A549 (cell line): Measurements from ENCODE around the gene TMA7B. TPM values are rescaled to one million over a fixed set of nuclear protein-coding genes. Genes with fewer than 3 reads are reported as not detected.

ENCODE experiments used
- ATAC-seq, 2 experiments: fragments of 200-7000 bp in 1 of 2; fragments of >200 bp in 1 of 2; cut with Nextera tagmentation in 1 of 2; cut with Tn5 transposase in 1 of 2; 3 replicates each; pipeline versions ENCODE4 v1.8.0 to v1.9.1; 2018 to 2020; ENCODE audit warnings: mild to moderate bottlenecking in 1 of 2, moderate library complexity in 1 of 2
- CTCF ChIA-PET: fragments of 300-600 bp; sonication (Branson Sonifier 250); formaldehyde crosslinking; extraction: SDS; loops from one replicate; lab custom pipeline; 2021; ENCODE audit warnings: antibody characterized with exemption, inconsistent platforms; lab: Yijun Ruan, JAX
- POLR2A ChIA-PET: fragments of 350-600 bp; formaldehyde crosslinking; extraction: SDS; loops from one replicate; lab custom pipeline; 2021; ENCODE audit warnings: antibody characterized with exemption, inconsistent platforms; lab: Yijun Ruan, JAX
- DNase-seq, 2 experiments: peaks; one replicate each; pipeline versions ENCODE4 v3.0.0 to v3.0.0-alpha.2; 2011 to 2016; ENCODE audit warnings: low read depth in 1 of 2, low spot score in 1 of 2
- FAIRE-seq: peaks from 2 replicates; lab custom pipeline; 2011; peaks lifted over from hg19 to GRCh38; lab: Jason Lieb, UNC
- H3K27ac ChIP-seq, 2 experiments: fragments of >200 bp; sonication (Bioruptor Twin); formaldehyde crosslinking; 3 replicates each; pipeline ENCODE4 v1.5.1; 2016 to 2017
- H3K4me1 ChIP-seq: fragments of >200 bp; sonication (Bioruptor Twin); formaldehyde crosslinking; 3 replicates; pipeline ENCODE4 v1.6.1; 2016
- H3K4me2 ChIP-seq: fragments of >200 bp; sonication (Bioruptor Twin); formaldehyde crosslinking; 3 replicates; pipeline ENCODE4 v1.6.1; 2016
- H3K4me3 ChIP-seq: fragments of >200 bp; sonication (Bioruptor Twin); formaldehyde crosslinking; 3 replicates; pipeline ENCODE4 v1.5.1; 2016
- H3K9me3 ChIP-seq: fragments of >200 bp; sonication (Bioruptor Twin); formaldehyde crosslinking; 3 replicates; pipeline ENCODE4 v1.6.1; 2016
- BCL3 ChIP-seq: fragments of >200 bp; sonication (Bioruptor Twin); formaldehyde crosslinking; IDR thresholded peaks from 3 replicates; pipeline ENCODE4 v1.6.1; 2016
- BHLHE40 ChIP-seq: IDR thresholded peaks from 2 replicates; pipeline ENCODE4 v1.6.1; 2012; ENCODE audit warnings: low read depth, low read length, inconsistent platforms
- CHD4 ChIP-seq: fragments of 200-600 bp; sonication (generic); IDR thresholded peaks from 2 replicates; pipeline ENCODE4 v1.6.1; 2016; ENCODE audit warnings: antibody characterized with exemption, mild to moderate bottlenecking, borderline replicate concordance
- CTCF ChIP-seq: fragments of >200 bp; sonication (Bioruptor Twin); formaldehyde crosslinking; IDR thresholded peaks from 3 replicates; pipeline ENCODE4 v1.5.1; 2016
- E2F6 ChIP-seq: IDR thresholded peaks from 2 replicates; pipeline ENCODE4 v1.6.1; 2012; ENCODE audit warnings: low read depth, borderline replicate concordance
- FOSB ChIP-seq: fragments of 250-450 bp; sonication (Bioruptor Pico); IDR thresholded peaks from 2 replicates; pipeline ENCODE4 v1.5.0; 2020; ENCODE audit warnings: mild to moderate bottlenecking, moderate library complexity
- FOXS1 ChIP-seq: fragments of 250-450 bp; sonication (Bioruptor Pico); IDR thresholded peaks from 2 replicates; pipeline ENCODE4 v1.5.0; 2020; ENCODE audit warnings: mild to moderate bottlenecking, moderate library complexity
- HMGXB4 ChIP-seq: fragments of 250-450 bp; sonication (Bioruptor Pico); IDR thresholded peaks from 2 replicates; pipeline ENCODE4 v1.5.0; 2021; ENCODE audit warnings: mild to moderate bottlenecking, moderate library complexity, borderline replicate concordance
- HOXA7 ChIP-seq: fragments of 250-450 bp; sonication (Bioruptor Pico); IDR thresholded peaks from 2 replicates; pipeline ENCODE4 v1.5.0; 2020; ENCODE audit warnings: mild to moderate bottlenecking, moderate library complexity
- HOXB5 ChIP-seq: fragments of 250-450 bp; sonication (Bioruptor Pico); IDR thresholded peaks from 2 replicates; pipeline ENCODE4 v1.5.0; 2020; ENCODE audit warnings: mild to moderate bottlenecking, moderate library complexity
- MAFK ChIP-seq: fragments of 450-650 bp; IDR thresholded peaks from 2 replicates; pipeline ENCODE4 v1.6.1; 2014; ENCODE audit not compliant: partially characterized antibody
- MAX ChIP-seq: IDR thresholded peaks from 2 replicates; pipeline ENCODE4 v1.6.1; 2012
- NFE2L2 ChIP-seq: fragments of 150-350 bp; conservative IDR thresholded peaks from 2 replicates; pipeline ENCODE4 v1.6.1; 2014; ENCODE audit warnings: low read length
- NPAS2 ChIP-seq: fragments of 250-450 bp; sonication (Bioruptor Pico); IDR thresholded peaks from 2 replicates; pipeline ENCODE4 v1.8.0; 2022; ENCODE audit warnings: mild to moderate bottlenecking, moderate library complexity, borderline replicate concordance
- NR3C1 ChIP-seq: fragments of >200 bp; sonication (Bioruptor Twin); formaldehyde crosslinking; IDR thresholded peaks from 3 replicates; pipeline ENCODE4 v1.6.1; 2017
- PBX3 ChIP-seq: IDR thresholded peaks from 2 replicates; pipeline ENCODE4 v1.6.1; 2012
- RAD21 ChIP-seq, 2 experiments: fragments of >200 bp in 1 of 2; sonication (Bioruptor Twin) in 1 of 2; formaldehyde crosslinking in 1 of 2; IDR thresholded peaks in 1 of 2; conservative IDR thresholded peaks in 1 of 2; 2 replicates in 1 of 2; 3 replicates in 1 of 2; pipeline ENCODE4 v1.6.1; 2012 to 2018; ENCODE audit warnings: inconsistent platforms in 1 of 2
- SREBF2 ChIP-seq: fragments of 450-650 bp; IDR thresholded peaks from 2 replicates; pipeline ENCODE4 v1.6.1; 2014; ENCODE audit warnings: mild to moderate bottlenecking, moderate library complexity
- USF2 ChIP-seq: fragments of 450-650 bp; IDR thresholded peaks from 2 replicates; pipeline ENCODE4 v1.6.1; 2014; ENCODE audit warnings: antibody characterized with exemption
- WGBS: methylation state at CpG from one replicate; pipeline ENCODE4 v1.1.6; 2017; ENCODE audit errors: missing lambda C conversion rate; 5-methylcytosine and 5-hydroxymethylcytosine counted together
- polyA minus RNA-seq: library from RNA; depleted of rRNA, polyadenylated mRNA; stranded (reverse); fragments of >200 nt; gene quantifications from 2 replicates; pipeline ENCODE4 v1.2.3, GENCODE V29; 2011; rRNA and poly(A)+ RNA removed
- polyA plus RNA-seq, 4 experiments: library from polyadenylated mRNA; depleted of rRNA in 3 of 4; stranded (reverse); fragments of >200 nt; fragmentation: RNase III in 1 of 4; extraction: RNeasy Plus Mini Kit Qiagen cat#74134 plus additional on column Dnase treatment in 1 of 4; gene quantifications; 2 replicates in 3 of 4; 3 replicates in 1 of 4; pipeline ENCODE4 v1.2.3, GENCODE V29; 2011 to 2017

TMA7B gene
- polyA plus RNA-seq (2011; rRNA removed) (not detected in 2 replicates), polyA plus RNA-seq (2017; fragmentation: RNase III; extraction: RNeasy Plus Mini Kit Qiagen cat#74134 plus additional on column Dnase treatment) (not detected in 3 replicates), polyA minus RNA-seq (not detected in 2 replicates)
- polyA plus RNA-seq (2012; cell fraction: cytosol; rRNA removed): not detected in 2 replicates
- polyA plus RNA-seq (2012; cell fraction: nucleus; rRNA removed): not detected in 2 replicates

GRCh38 chr22:39959640-39960447 lies at the start of gene TMA7B:
TMA7B (plus strand) TSS chr22:39960397; CDS start chr22:39964375, 3,978 bp downstream.
- Histone ChIP-seq H3K4me3 (no peak within 1 kb of the TSS), H3K9me3 (no peaks in the 10 kb centered on the region), H3K27ac (no peak within 1 kb of the TSS), H3K4me1 (no peaks in the 10 kb centered on the region), H3K4me2 (no peak within 1 kb of the TSS)
- ChIA-PET POLR2A (no interaction called here), CTCF (interaction anchor here (0.8 to 1.3 kb wide), 2 partner anchors 8 to 10 kb away, joined by 3 read pairs; no protein-coding TSS in a partner anchor)
- 37% methylated on average over 13 of the region's 14 CpGs for WGBS
- DNase-seq (peak; percentile 13 to 15), ATAC-seq (peak; percentile 81 to 89; a peak in 5 of 6 replicates), FAIRE-seq (no peak)
- TF ChIP-seq HOXB5 (no peak), RAD21 (conservative IDR thresholded peaks at IDR 0.05 in 1 of 2, IDR thresholded peaks at IDR 0.05 in 1 of 2) (peak in 1 of 2 experiments; percentile 8; a peak in 1 of 5 replicates)

GRCh38 chr22:39910876-39911613 lies 49.2 kb upstream of the TMA7B start:
- FAIRE-seq: no peak
- no peak overlapping the region for H3K4me3 ChIP-seq
- no peaks in the 10 kb centered on the region for H3K4me1 ChIP-seq
- no peaks in the 10 kb centered on the region for H3K9me3 ChIP-seq
- TF ChIP-seq BHLHE40: no peak
- TF ChIP-seq BCL3: no peak
- TF ChIP-seq CTCF: no peak
- no peak for TF ChIP-seq HOXA7 (CRISPR knock-in tag)
- no peak for TF ChIP-seq SREBF2
- TF ChIP-seq, all 56 proteins: peak for 0
- Histone ChIP-seq H3K4me2 (no peak overlapping the region), H3K27ac (no peak overlapping the region)
- DNase-seq (no peak), ATAC-seq (no peak)
- CTCF ChIA-PET: interaction anchor here (0.6 to 1.5 kb wide), 3 partner anchors 22 to 437 kb away, joined by 3 read pairs; no protein-coding TSS in a partner anchor
- 67% methylated on average over 9 of the region's 9 CpGs for WGBS
- POLR2A ChIA-PET: no interaction called here

GRCh38 chr22:39913321-39913720 lies 46.9 kb upstream of the TMA7B start:
- no peak for DNase-seq
- ChIA-PET CTCF (no interaction called here), POLR2A (no interaction called here)
- Histone ChIP-seq H3K27ac (no peak overlapping the region), H3K9me3 (no peaks in the 10 kb centered on the region), H3K4me1 (no peaks in the 10 kb centered on the region), H3K4me3 (no peak overlapping the region), H3K4me2 (no peak overlapping the region)
- WGBS: 13% methylated on average over 5 of the region's 5 CpGs
- FAIRE-seq: no peak
- no peak for ATAC-seq
- TF ChIP-seq PBX3 (no peak), MAFK (peak; percentile 8)

GRCh38 chr22:39913886-39914285 lies 46.3 kb upstream of the TMA7B start:
- ChIA-PET CTCF (no interaction called here), POLR2A (no interaction called here)
- H3K4me1 ChIP-seq: no peaks in the 10 kb centered on the region
- H3K4me2 ChIP-seq: no peak overlapping the region
- DNase-seq (no peak), ATAC-seq (no peak), FAIRE-seq (no peak)
- 11% methylated on average over 2 of the region's 2 CpGs for WGBS
- no peaks in the 10 kb centered on the region for H3K9me3 ChIP-seq
- H3K27ac ChIP-seq: no peak overlapping the region
- H3K4me3 ChIP-seq: no peak overlapping the region
- no peak for TF ChIP-seq HMGXB4 (CRISPR knock-in tag)
- TF ChIP-seq MAX: no peak
- no peak for TF ChIP-seq NR3C1
- TF ChIP-seq FOXS1 (CRISPR knock-in tag): no peak
- TF ChIP-seq E2F6: no peak
- no peak for TF ChIP-seq NPAS2 (CRISPR knock-in tag)
- no peak for TF ChIP-seq FOSB
- no peak for TF ChIP-seq NFE2L2
- TF ChIP-seq CHD4: no peak
- no peak for TF ChIP-seq USF2
